ENCODE data around the gene RPRML.
A peak's percentile ranks its signal among the peaks of the same experiment; 100 is the strongest.

DNA sequence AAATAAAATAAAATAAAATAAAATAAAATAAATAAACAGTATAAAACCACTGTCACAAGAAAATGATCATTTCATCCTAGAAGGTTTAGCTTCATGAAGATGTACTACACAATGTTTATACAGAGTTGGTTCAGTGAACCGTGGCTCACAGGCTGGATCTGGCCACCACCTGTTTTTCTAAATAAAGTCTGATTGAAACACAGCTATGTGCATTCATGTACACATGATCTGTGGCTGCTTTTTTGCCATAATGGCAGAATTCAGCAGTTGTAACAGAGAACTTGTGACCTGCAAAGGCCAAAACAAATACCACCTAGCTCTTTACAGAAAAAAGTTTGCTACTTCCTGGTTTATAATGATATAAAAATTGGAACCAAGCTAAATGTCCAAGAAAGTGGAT, 12.6 kb upstream of the RPRML start:
- TF ChIP-seq CTCF (IDR thresholded peaks at IDR 0.05) = no peak
- TF ChIP-seq, protein P1, sequence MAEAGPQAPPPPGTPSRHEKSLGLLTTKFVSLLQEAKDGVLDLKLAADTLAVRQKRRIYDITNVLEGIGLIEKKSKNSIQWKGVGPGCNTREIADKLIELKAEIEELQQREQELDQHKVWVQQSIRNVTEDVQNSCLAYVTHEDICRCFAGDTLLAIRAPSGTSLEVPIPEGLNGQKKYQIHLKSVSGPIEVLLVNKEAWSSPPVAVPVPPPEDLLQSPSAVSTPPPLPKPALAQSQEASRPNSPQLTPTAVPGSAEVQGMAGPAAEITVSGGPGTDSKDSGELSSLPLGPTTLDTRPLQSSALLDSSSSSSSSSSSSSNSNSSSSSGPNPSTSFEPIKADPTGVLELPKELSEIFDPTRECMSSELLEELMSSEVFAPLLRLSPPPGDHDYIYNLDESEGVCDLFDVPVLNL (CRISPR knock-in tag; IDR thresholded peaks at IDR 0.05; ENCODE audit: borderline replicate concordance, low read depth) = no peak
- TF ChIP-seq FOXP1 (CRISPR knock-in tag; IDR thresholded peaks at IDR 0.05; ENCODE audit: borderline replicate concordance) = no peak
- 0 out of 2 replicates have a peak, but pooled peaks have one; percentile 7 for TF ChIP-seq HMGA2 (CRISPR knock-in tag; IDR thresholded peaks at IDR 0.05)
- TF ChIP-seq, protein P2, sequence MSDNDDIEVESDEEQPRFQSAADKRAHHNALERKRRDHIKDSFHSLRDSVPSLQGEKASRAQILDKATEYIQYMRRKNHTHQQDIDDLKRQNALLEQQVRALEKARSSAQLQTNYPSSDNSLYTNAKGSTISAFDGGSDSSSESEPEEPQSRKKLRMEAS (CRISPR knock-in tag; IDR thresholded peaks at IDR 0.05) = no peak
- TF ChIP-seq KAT7 (CRISPR knock-in tag; IDR thresholded peaks at IDR 0.05; ENCODE audit: borderline replicate concordance) = no peak

Data from WTC11 (cell line).